DOHH2 (cell line): Measurements from ENCODE around the gene TMEM97.

ENCODE experiments used
- CTCF ChIP-seq: fragments of 200-600 bp; sonication (generic); IDR thresholded peaks from one replicate; pipeline ENCODE4 v1.5.1; 2014; ENCODE audit warnings: antibody characterized with exemption, mild to moderate bottlenecking, low read depth, low read length; ENCODE audit not compliant: poor library complexity, severe bottlenecking
- EZH2phosphoT487 ChIP-seq: fragments of 200-600 bp; sonication (generic); IDR thresholded peaks from 2 replicates; pipeline ENCODE4 v1.6.1; 2017; ENCODE audit warnings: borderline replicate concordance, mild to moderate bottlenecking, antibody characterized with exemption, low read length, moderate library complexity, mixed read lengths

- no peak for TF ChIP-seq CTCF
- TF ChIP-seq EZH2phosphoT487, result no peak
Measured at GRCh38 chr17:28371245-28372202, 52.5 kb downstream of the TMEM97 start, which contains the start of gene SARM1.
